Liver (tissue), 9 donors: ENCODE results near the gene CHST13. TPM values are rescaled to one million over a fixed set of nuclear protein-coding genes. Genes with fewer than 3 reads are reported as not detected.

ENCODE experiments used
- DNase-seq: peaks from one replicate; pipeline ENCODE4 v3.0.0-alpha.2; 2017; ENCODE audit warnings: low spot score
- H3K27ac ChIP-seq, 2 donors: one replicate each; pipeline ENCODE4 v1.7.0; 2013; ENCODE audit warnings: inconsistent platforms in 2 of 2, low read length in 2 of 2, control low read depth in 1 of 2, low read depth in 1 of 2, mild to moderate bottlenecking in 1 of 2
- H3K27me3 ChIP-seq, 4 donors: one replicate each; pipeline versions ENCODE4 v1.6.1 to v1.7.0; 2013; ENCODE audit warnings: low read length in 3 of 4, inconsistent platforms in 1 of 4, mild to moderate bottlenecking in 1 of 4, moderate library complexity in 1 of 4; ENCODE audit not compliant: control insufficient read depth in 4 of 4, insufficient read depth in 4 of 4
- H3K36me3 ChIP-seq, 4 donors: one replicate each; pipeline versions ENCODE4 v1.6.1 to v1.7.0; 2013; ENCODE audit warnings: low read length in 3 of 4, mild to moderate bottlenecking in 3 of 4, low read depth in 1 of 4, moderate library complexity in 1 of 4; ENCODE audit not compliant: control insufficient read depth in 4 of 4, insufficient read depth in 3 of 4
- H3K4me1 ChIP-seq, 4 donors: one replicate each; pipeline versions ENCODE4 v1.6.1 to v1.7.0; 2013; ENCODE audit warnings: low read length in 3 of 4, mild to moderate bottlenecking in 3 of 4, moderate library complexity in 1 of 4; ENCODE audit not compliant: control insufficient read depth in 4 of 4, insufficient read depth in 4 of 4
- H3K4me3 ChIP-seq, 3 donors: one replicate each; pipeline versions ENCODE4 v1.6.1 to v1.7.0; 2013; ENCODE audit warnings: low read length in 3 of 3, control low read depth in 1 of 3, low read depth in 1 of 3, mild to moderate bottlenecking in 1 of 3
- H3K9ac ChIP-seq, 2 donors: one replicate each; pipeline ENCODE4 v1.7.0; 2013; ENCODE audit warnings: low read length in 2 of 2, mild to moderate bottlenecking in 2 of 2, moderate library complexity in 2 of 2, control low read depth in 1 of 2, low read depth in 1 of 2
- H3K9me3 ChIP-seq, 4 donors: one replicate each; pipeline versions ENCODE4 v1.6.1 to v1.7.0; 2013; ENCODE audit warnings: low read length in 3 of 4; ENCODE audit not compliant: control insufficient read depth in 4 of 4
- EGR1 ChIP-seq, 2 donors: IDR thresholded peaks; 2 replicates each; pipeline ENCODE4 v1.6.1; 2016 to 2018; ENCODE audit warnings: antibody characterized with exemption in 2 of 2, low read depth in 2 of 2
- FOXA1 ChIP-seq: IDR thresholded peaks from 2 replicates; pipeline ENCODE4 v1.6.1; 2016; ENCODE audit warnings: antibody characterized with exemption
- FOXA2 ChIP-seq: IDR thresholded peaks from 2 replicates; pipeline ENCODE4 v1.6.1; 2016; ENCODE audit warnings: antibody characterized with exemption
- GABPA ChIP-seq, 2 donors: IDR thresholded peaks in 1 of 2; conservative IDR thresholded peaks in 1 of 2; 2 replicates each; pipeline ENCODE4 v1.6.1; 2016; ENCODE audit warnings: antibody characterized with exemption in 2 of 2, mild to moderate bottlenecking in 1 of 2, moderate library complexity in 1 of 2
- HNF4A ChIP-seq, 2 donors: conservative IDR thresholded peaks; 2 replicates each; pipeline ENCODE4 v1.6.1; 2016; ENCODE audit warnings: antibody characterized with exemption in 2 of 2, mild to moderate bottlenecking in 2 of 2
- HNF4G ChIP-seq: IDR thresholded peaks from 2 replicates; pipeline ENCODE4 v1.6.1; 2016; ENCODE audit warnings: antibody characterized with exemption
- JUND ChIP-seq, 2 donors: IDR thresholded peaks; 2 replicates each; pipeline ENCODE4 v1.6.1; 2016; ENCODE audit warnings: antibody characterized with exemption in 2 of 2
- NR2F2 ChIP-seq: IDR thresholded peaks from 2 replicates; pipeline ENCODE4 v1.6.1; 2016; ENCODE audit warnings: antibody characterized with exemption
- RAD21 ChIP-seq, 2 donors: IDR thresholded peaks; 2 replicates each; pipeline ENCODE4 v1.6.1; 2016; ENCODE audit warnings: antibody characterized with exemption in 2 of 2, mild to moderate bottlenecking in 2 of 2
- RXRA ChIP-seq, 2 donors: IDR thresholded peaks; 2 replicates each; pipeline ENCODE4 v1.6.1; 2017 to 2018; ENCODE audit warnings: antibody characterized with exemption in 2 of 2, mild to moderate bottlenecking in 1 of 2
- SP1 ChIP-seq: IDR thresholded peaks from 2 replicates; pipeline ENCODE4 v1.6.1; 2018; ENCODE audit warnings: antibody characterized with exemption, mild to moderate bottlenecking
- TAF1 ChIP-seq: conservative IDR thresholded peaks from 2 replicates; pipeline ENCODE4 v1.6.1; 2016; ENCODE audit warnings: antibody characterized with exemption, mild to moderate bottlenecking
- YY1 ChIP-seq: IDR thresholded peaks from 2 replicates; pipeline ENCODE4 v1.6.1; 2016; ENCODE audit warnings: antibody characterized with exemption, mild to moderate bottlenecking
- WGBS: extraction: QIAGEN DNeasy Blood & Tissue Kit; methylation state at CpG from one replicate; pipeline ENCODE4 v1.1.7; 2013; 5-methylcytosine and 5-hydroxymethylcytosine counted together
- polyA plus RNA-seq, 2 donors: library from polyadenylated mRNA; stranded (reverse) in 1 of 2; unstranded in 1 of 2; fragments of 200-250 nt in 1 of 2; fragments of >200 nt in 1 of 2; fragmentation: Nextera tagmentation in 1 of 2; extraction: Ambion mirVana in 1 of 2; gene quantifications; one replicate each; pipeline versions ENCODE4 v1.2.1 to v1.2.3, GENCODE V29; 2013 to 2015
- total RNA-seq, 2 donors: library from RNA; depleted of rRNA; stranded (reverse); fragments of >200 nt; gene quantifications; one replicate each; pipeline ENCODE4 v1.2.3, GENCODE V29; 2014
- TF ChIP-seq, protein P1 (sequence below): IDR thresholded peaks from 2 replicates; pipeline ENCODE4 v1.6.1; 2016; ENCODE audit warnings: antibody characterized with exemption, mild to moderate bottlenecking
- TF ChIP-seq, protein P2 (sequence below): fragments of 150-350 bp; IDR thresholded peaks from 2 replicates; pipeline ENCODE4 v1.5.1; 2017; ENCODE audit warnings: improper control_type of control experiment, low read depth, low read length; ENCODE audit not compliant: missing input control
- TF ChIP-seq, protein P3 (sequence below): IDR thresholded peaks from 2 replicates; pipeline ENCODE4 v1.6.1; 2016; ENCODE audit warnings: antibody characterized with exemption
- TF ChIP-seq, protein P4 (sequence below): IDR thresholded peaks from 2 replicates; pipeline ENCODE4 v1.6.1; 2016; ENCODE audit warnings: antibody characterized with exemption
- TF ChIP-seq, protein P5 (sequence below): IDR thresholded peaks from 2 replicates; pipeline ENCODE4 v1.6.1; 2016; ENCODE audit warnings: antibody characterized with exemption
- donor health status: healthy.
- donor health status: healthy.
- donor health status: healthy.
- donor health status: healthy.
- donor health status: healthy.

CHST13 gene
- total and polyA plus RNA-seq, 4 donors = 19.7 to 39.1 (median 25.2) TPM

DNA sequence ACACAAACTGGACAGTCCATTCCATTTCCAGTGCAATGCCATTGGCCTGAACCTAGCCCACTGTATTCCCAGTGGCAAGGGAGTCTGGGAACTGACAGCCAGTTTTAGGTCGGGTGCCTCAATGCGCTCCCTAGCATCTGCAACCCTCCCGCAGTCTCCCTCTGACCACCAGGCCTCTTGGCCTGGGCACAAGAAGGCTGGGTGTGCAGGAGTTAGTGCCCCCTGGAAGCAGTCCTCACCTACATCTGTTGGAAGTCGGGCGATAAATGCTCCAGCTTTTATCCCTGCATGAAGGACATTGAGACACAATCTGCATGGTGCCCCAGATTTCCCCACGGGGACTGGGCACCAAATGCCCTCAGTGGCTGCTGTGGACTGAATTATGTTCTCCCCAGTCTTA lies 22.1 kb downstream of the CHST13 start:
- Histone ChIP-seq H3K9me3 (no peaks in the 10 kb centered on the region), H3K27ac (no peak overlapping the region), H3K27me3 (no peaks in the 10 kb centered on the region), H3K4me3 (no peak overlapping the region), H3K9ac (no peak overlapping the region), H3K36me3 (peaks cover 0 to 6% (median 0%) of the 10 kb centered on the region in 4 donors), H3K4me1 (no peaks in the 10 kb centered on the region)
- WGBS = 93% methylated on average over 6 of the region's 6 CpGs
- DNase-seq = no peak
- TF ChIP-seq JUND (IDR thresholded peaks at IDR 0.05) (no peak), NR2F2 (no peak), RXRA (IDR thresholded peaks at IDR 0.05) (no peak), HNF4G (no peak)
- TF ChIP-seq, protein P1, sequence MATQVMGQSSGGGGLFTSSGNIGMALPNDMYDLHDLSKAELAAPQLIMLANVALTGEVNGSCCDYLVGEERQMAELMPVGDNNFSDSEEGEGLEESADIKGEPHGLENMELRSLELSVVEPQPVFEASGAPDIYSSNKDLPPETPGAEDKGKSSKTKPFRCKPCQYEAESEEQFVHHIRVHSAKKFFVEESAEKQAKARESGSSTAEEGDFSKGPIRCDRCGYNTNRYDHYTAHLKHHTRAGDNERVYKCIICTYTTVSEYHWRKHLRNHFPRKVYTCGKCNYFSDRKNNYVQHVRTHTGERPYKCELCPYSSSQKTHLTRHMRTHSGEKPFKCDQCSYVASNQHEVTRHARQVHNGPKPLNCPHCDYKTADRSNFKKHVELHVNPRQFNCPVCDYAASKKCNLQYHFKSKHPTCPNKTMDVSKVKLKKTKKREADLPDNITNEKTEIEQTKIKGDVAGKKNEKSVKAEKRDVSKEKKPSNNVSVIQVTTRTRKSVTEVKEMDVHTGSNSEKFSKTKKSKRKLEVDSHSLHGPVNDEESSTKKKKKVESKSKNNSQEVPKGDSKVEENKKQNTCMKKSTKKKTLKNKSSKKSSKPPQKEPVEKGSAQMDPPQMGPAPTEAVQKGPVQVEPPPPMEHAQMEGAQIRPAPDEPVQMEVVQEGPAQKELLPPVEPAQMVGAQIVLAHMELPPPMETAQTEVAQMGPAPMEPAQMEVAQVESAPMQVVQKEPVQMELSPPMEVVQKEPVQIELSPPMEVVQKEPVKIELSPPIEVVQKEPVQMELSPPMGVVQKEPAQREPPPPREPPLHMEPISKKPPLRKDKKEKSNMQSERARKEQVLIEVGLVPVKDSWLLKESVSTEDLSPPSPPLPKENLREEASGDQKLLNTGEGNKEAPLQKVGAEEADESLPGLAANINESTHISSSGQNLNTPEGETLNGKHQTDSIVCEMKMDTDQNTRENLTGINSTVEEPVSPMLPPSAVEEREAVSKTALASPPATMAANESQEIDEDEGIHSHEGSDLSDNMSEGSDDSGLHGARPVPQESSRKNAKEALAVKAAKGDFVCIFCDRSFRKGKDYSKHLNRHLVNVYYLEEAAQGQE = no peak

DNA sequence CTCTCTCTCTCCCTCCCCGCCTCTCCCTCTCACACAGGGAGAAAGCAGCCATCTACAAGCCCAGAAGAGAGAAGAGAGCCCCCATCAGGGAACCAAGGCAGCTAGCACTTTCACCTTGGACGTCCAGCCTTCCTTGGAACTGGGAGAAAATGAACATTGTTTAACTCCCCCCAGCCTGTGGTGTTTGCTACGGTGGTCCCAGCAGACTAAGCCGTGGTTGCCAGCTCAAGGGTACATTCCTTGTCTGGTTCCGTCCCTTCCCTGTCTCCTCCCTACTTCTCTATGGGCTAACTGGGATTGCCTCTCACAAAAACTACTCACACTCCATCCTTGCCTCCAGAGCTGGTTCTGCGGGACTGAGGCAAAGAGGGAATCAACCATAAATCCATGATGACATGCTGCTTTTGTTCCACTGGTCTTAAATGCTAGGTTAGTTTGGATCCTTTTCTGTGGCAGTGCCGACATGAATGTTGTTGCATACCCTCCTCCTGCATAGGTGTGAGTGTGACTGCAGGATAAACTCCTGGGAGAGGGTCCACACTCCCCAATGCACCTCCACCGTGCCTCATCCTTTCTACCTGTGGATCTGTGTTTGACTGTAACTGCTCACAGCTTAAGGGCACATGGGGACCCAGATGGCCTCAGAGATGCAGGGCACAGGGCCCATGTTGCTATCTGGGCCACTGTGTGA lies 22.7 kb downstream of the CHST13 start:
- no peak overlapping the region for H3K4me3 ChIP-seq
- DNase-seq = no peak
- 83% methylated on average over 8 of the region's 8 CpGs for WGBS
- H3K9ac ChIP-seq = no peak overlapping the region
- no peak overlapping the region for H3K27ac ChIP-seq
- TF ChIP-seq RXRA (IDR thresholded peaks at IDR 0.05) = no peak
- TF ChIP-seq GABPA (IDR thresholded peaks at IDR 0.05 in 1 of 2, conservative IDR thresholded peaks at IDR 0.05 in 1 of 2) = no peak
- TF ChIP-seq RAD21 (IDR thresholded peaks at IDR 0.05) = no peak
- TF ChIP-seq, protein P1 = no peak
- TF ChIP-seq FOXA2 = no peak
- TF ChIP-seq, protein P2, sequence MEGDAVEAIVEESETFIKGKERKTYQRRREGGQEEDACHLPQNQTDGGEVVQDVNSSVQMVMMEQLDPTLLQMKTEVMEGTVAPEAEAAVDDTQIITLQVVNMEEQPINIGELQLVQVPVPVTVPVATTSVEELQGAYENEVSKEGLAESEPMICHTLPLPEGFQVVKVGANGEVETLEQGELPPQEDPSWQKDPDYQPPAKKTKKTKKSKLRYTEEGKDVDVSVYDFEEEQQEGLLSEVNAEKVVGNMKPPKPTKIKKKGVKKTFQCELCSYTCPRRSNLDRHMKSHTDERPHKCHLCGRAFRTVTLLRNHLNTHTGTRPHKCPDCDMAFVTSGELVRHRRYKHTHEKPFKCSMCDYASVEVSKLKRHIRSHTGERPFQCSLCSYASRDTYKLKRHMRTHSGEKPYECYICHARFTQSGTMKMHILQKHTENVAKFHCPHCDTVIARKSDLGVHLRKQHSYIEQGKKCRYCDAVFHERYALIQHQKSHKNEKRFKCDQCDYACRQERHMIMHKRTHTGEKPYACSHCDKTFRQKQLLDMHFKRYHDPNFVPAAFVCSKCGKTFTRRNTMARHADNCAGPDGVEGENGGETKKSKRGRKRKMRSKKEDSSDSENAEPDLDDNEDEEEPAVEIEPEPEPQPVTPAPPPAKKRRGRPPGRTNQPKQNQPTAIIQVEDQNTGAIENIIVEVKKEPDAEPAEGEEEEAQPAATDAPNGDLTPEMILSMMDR = no peak
- TF ChIP-seq HNF4G = no peak
- TF ChIP-seq TAF1 = no peak
- TF ChIP-seq HNF4A (conservative IDR thresholded peaks at IDR 0.05) = no peak
- no peak for TF ChIP-seq NR2F2
- no peak for TF ChIP-seq EGR1 (IDR thresholded peaks at IDR 0.05; ENCODE audit: low read depth in 2 of 2)
- no peak for TF ChIP-seq JUND (IDR thresholded peaks at IDR 0.05)
- TF ChIP-seq, protein P3, sequence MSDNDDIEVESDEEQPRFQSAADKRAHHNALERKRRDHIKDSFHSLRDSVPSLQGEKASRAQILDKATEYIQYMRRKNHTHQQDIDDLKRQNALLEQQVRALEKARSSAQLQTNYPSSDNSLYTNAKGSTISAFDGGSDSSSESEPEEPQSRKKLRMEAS = no peak
- no peak for TF ChIP-seq SP1
- TF ChIP-seq, protein P4, sequence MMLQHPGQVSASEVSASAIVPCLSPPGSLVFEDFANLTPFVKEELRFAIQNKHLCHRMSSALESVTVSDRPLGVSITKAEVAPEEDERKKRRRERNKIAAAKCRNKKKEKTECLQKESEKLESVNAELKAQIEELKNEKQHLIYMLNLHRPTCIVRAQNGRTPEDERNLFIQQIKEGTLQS = no peak
- no peak for TF ChIP-seq YY1
- TF ChIP-seq FOXA1 = no peak
- TF ChIP-seq, protein P5, sequence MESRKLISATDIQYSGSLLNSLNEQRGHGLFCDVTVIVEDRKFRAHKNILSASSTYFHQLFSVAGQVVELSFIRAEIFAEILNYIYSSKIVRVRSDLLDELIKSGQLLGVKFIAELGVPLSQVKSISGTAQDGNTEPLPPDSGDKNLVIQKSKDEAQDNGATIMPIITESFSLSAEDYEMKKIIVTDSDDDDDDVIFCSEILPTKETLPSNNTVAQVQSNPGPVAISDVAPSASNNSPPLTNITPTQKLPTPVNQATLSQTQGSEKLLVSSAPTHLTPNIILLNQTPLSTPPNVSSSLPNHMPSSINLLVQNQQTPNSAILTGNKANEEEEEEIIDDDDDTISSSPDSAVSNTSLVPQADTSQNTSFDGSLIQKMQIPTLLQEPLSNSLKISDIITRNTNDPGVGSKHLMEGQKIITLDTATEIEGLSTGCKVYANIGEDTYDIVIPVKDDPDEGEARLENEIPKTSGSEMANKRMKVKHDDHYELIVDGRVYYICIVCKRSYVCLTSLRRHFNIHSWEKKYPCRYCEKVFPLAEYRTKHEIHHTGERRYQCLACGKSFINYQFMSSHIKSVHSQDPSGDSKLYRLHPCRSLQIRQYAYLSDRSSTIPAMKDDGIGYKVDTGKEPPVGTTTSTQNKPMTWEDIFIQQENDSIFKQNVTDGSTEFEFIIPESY = no peak
- peaks cover 0 to 6% (median 0%) of the 10 kb centered on the region in 4 donors for H3K36me3 ChIP-seq
- H3K9me3 ChIP-seq = no peaks in the 10 kb centered on the region
- no peaks in the 10 kb centered on the region for H3K4me1 ChIP-seq
- no peaks in the 10 kb centered on the region for H3K27me3 ChIP-seq
